ENCODE results near the gene CFAP20DC.

The CFAP20DC gene

DNA sequence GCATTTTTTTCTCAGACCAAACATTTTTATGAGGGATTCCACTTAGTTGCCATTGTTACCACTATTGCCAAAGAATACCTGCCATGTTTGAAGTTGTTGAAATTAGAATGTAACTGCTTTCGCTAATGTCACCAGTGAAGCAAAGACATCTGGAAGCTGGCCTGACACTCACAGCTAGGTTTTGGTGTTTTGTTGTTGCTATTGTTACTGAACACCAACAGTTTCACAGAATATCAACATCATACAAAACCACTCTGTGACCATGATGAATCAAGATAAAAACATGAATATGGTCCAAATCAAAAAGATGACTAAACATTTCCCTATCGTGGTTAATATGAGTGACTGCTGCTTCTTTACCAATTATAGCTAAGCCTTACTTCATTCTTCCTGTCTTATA, 6.9 kb upstream of the CFAP20DC start:
- ChIA-PET POLR2A (no interaction called here), CTCF (interaction anchor here (0.6 to 1.2 kb wide), 3 partner anchors 28 to 424 kb away, joined by 3 to 4 read pairs (median 3); no protein-coding TSS in a partner anchor)
- H3K36me3 ChIP-seq (ENCODE audit: control insufficient read depth in 2 of 2, insufficient read depth in 1 of 2, low read length in 2 of 2), result no peaks in the 10 kb centered on the region
- no peak for TF ChIP-seq ZNF449 (tag by site-specific recombination; IDR thresholded peaks at IDR 0.05)
- no peak for TF ChIP-seq GFI1B (tag by site-specific recombination; IDR thresholded peaks at IDR 0.05)
- no peak for TF ChIP-seq ZNF544 (tag by site-specific recombination; IDR thresholded peaks at IDR 0.05)
- no peak for TF ChIP-seq ZNF324 (tag by site-specific recombination; IDR thresholded peaks at IDR 0.05)
- no peak for TF ChIP-seq ZNF311 (tag by site-specific recombination; IDR thresholded peaks at IDR 0.05; ENCODE audit: borderline replicate concordance)
- TF ChIP-seq ZNF24 (tag by site-specific recombination; IDR thresholded peaks at IDR 0.05), result no peak
- no peak for TF ChIP-seq ZNF18 (tag by site-specific recombination; IDR thresholded peaks at IDR 0.05)
- TF ChIP-seq, protein P1, sequence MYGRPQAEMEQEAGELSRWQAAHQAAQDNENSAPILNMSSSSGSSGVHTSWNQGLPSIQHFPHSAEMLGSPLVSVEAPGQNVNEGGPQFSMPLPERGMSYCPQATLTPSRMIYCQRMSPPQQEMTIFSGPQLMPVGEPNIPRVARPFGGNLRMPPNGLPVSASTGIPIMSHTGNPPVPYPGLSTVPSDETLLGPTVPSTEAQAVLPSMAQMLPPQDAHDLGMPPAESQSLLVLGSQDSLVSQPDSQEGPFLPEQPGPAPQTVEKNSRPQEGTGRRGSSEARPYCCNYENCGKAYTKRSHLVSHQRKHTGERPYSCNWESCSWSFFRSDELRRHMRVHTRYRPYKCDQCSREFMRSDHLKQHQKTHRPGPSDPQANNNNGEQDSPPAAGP (tag by site-specific recombination; IDR thresholded peaks at IDR 0.05), result no peak
- TF ChIP-seq, protein P2, sequence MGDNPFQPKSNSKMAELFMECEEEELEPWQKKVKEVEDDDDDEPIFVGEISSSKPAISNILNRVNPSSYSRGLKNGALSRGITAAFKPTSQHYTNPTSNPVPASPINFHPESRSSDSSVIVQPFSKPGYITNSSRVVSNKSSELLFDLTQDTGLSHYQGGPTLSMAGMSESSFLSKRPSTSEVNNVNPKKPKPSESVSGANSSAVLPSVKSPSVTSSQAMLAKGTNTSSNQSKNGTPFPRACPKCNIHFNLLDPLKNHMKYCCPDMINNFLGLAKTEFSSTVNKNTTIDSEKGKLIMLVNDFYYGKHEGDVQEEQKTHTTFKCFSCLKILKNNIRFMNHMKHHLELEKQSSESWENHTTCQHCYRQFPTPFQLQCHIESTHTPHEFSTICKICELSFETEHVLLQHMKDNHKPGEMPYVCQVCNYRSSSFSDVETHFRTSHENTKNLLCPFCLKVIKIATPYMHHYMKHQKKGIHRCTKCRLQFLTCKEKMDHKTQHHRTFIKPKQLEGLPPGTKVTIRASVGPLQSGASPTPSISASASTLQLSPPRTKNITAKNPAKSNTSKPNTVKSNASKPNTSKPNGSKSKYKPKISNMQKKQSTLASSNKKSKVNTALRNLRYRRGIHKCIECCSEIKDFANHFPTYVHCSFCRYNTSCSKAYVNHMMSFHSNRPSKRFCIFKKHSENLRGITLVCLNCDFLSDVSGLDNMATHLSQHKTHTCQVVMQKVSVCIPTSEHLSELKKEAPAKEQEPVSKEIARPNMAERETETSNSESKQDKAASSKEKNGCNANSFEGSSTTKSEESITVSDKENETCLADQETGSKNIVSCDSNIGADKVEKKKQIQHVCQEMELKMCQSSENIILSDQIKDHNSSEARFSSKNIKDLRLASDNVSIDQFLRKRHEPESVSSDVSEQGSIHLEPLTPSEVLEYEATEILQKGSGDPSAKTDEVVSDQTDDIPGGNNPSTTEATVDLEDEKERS (tag by site-specific recombination; IDR thresholded peaks at IDR 0.05), result no peak
- no peak for TF ChIP-seq ZNF114 (tag by site-specific recombination; IDR thresholded peaks at IDR 0.05)
- no peak for TF ChIP-seq ZNF19 (tag by site-specific recombination; IDR thresholded peaks at IDR 0.05; ENCODE audit: low read depth)
- no peak for TF ChIP-seq PRDM2 (tag by site-specific recombination; IDR thresholded peaks at IDR 0.05; ENCODE audit: borderline replicate concordance)
- no peak for TF ChIP-seq ZNF184 (tag by site-specific recombination; IDR thresholded peaks at IDR 0.05)
- TF ChIP-seq ZSCAN18 (tag by site-specific recombination; IDR thresholded peaks at IDR 0.05), result no peak
- no peak for TF ChIP-seq ZNF843 (tag by site-specific recombination; IDR thresholded peaks at IDR 0.05)
- no peak overlapping the region for H3K4me3 ChIP-seq (ENCODE audit: low read depth, low read length)
- H3K4me1 ChIP-seq (ENCODE audit: control insufficient read depth, insufficient read depth, low read length), result no peaks in the 10 kb centered on the region
- H3K9me3 ChIP-seq (ENCODE audit: control insufficient read depth, insufficient read depth, low read depth, low read length), result no peaks in the 10 kb centered on the region
- H3K27ac ChIP-seq (ENCODE audit: extremely low read depth, low read depth, low read length), result no peak overlapping the region

Data from HEK293 (cell line).